Activated naive CD8-positive, alpha-beta T cell treated with anti-CD3 and anti-CD28 coated beads, Interleukin-2, amount 50 U/mL, for 16 hours (primary cell): ENCODE measurements around the gene ELL3.

Experiments
- DNase-seq: peaks from one replicate; pipeline ENCODE4 v3.0.0-alpha.2; 2020; ENCODE audit warnings: low read depth, low spot score

Gene ELL3

DNA sequence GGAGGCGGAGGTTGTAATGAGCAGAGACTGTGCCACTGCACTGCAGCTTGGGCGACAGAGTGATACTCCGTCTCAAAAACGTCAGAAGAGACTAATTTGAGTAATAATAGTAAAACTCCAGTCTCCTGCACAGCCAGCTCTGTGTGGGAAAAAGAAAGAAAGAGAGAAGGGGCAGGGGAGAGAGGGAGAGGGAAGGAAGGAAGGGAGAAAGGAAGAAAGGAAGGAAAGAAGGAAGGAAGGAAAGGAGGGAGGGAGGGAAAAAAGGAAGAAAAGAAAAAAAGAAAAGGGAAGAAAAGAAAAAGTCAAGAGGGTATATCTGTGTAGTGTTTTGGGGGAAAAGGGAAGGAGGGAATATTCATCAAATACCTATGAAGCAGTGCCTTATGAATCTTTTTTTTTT lies 53.6 kb downstream of the ELL3 start:
- DNase-seq = no peak
